Colonic mucosa (tissue), 4 donors: ENCODE data around the gene UGT2A3. TPM values are rescaled to one million over a fixed set of nuclear protein-coding genes. Genes with fewer than 3 reads are reported as not detected.

Experiments used
- DNase-seq: peaks from one replicate; pipeline ENCODE4 v3.0.0-alpha.2; 2020
- H3K27ac ChIP-seq: fragments of 200-600 bp; one replicate; pipeline ENCODE4 v1.8.0; 2021
- H3K27me3 ChIP-seq: fragments of 200-600 bp; one replicate; pipeline ENCODE4 v1.8.0; 2021
- H3K36me3 ChIP-seq: fragments of 200-600 bp; one replicate; pipeline ENCODE4 v1.8.0; 2021
- H3K4me1 ChIP-seq: fragments of 200-600 bp; one replicate; pipeline ENCODE4 v1.8.0; 2021; ENCODE audit warnings: mild to moderate bottlenecking
- H3K4me3 ChIP-seq: fragments of 200-600 bp; one replicate; pipeline ENCODE4 v1.8.0; 2021
- H3K9ac ChIP-seq, 2 donors: one replicate each; pipeline ENCODE4 v1.7.0; 2013; ENCODE audit warnings: control low read depth in 2 of 2, low read depth in 2 of 2, low read length in 2 of 2
- H3K9me3 ChIP-seq: fragments of 200-600 bp; one replicate; pipeline ENCODE4 v1.8.0; 2021
- intact Hi-C: fragments of 100-400 bp; cut with DNase I; formaldehyde crosslinking; loops from one replicate; pipeline ENCODE4 v1.14.1; 2022
- total RNA-seq, 2 donors: library from RNA; stranded (reverse); fragmentation: NEBNext Ultra II Directional in 1 of 2; extraction: Animal tissue kit (Norgen Biotek cat#: 25700) in 1 of 2; gene quantifications; one replicate each; pipeline ENCODE4 v1.2.1, GENCODE V29; 2021
- TF ChIP-seq, protein P1 (sequence below): fragments of 200-600 bp; IDR thresholded peaks from one replicate; pipeline ENCODE4 v1.8.0; 2022; ENCODE audit warnings: antibody characterized with exemption, mild to moderate bottlenecking
- donor health status: healthy.
- donor health status: DM: no; HTN: no; CAD: no.
- donor health status: DM: no; HTN: no; CAD: no.

Gene UGT2A3
- total RNA-seq, 2 donors from 2014 or later = 36.5 to 135 TPM

DNA sequence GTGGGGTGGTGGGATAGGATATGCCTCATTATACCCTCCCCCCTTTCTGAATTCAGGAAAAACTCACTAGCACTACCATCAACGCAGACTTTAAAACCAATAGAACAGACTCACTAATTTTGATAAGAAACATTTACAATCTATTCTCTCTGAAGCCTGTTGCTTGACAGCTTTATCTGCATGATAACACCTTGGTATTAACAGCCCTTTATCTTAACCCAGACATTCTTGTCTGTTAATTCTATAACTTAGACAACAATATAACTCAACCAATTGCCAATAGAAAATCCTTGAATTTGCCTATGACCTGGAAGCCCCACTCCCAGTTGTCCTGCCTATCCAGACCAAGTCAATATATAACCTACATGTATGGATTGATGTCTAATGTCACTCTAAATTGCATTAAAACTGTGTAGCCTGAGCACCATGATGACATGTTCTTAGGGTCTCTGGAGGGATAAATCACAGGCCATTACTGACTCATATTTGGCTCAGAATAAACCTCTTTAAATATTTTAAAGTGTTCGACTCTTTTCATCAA is 1.5 kb upstream of the UGT2A3 start:
- Histone ChIP-seq H3K9me3 (no peaks in the 10 kb centered on the region), H3K27ac (no peak overlapping the region), H3K36me3 (no peaks in the 10 kb centered on the region), H3K9ac (no peak overlapping the region), H3K4me3 (no peak overlapping the region), H3K27me3 (no peaks in the 10 kb centered on the region), H3K4me1 (peaks cover 5% of the 10 kb centered on the region)
- intact Hi-C loops = loop anchor here (10.0 kb wide), 1 partner anchor 218 kb away; no protein-coding TSS in a partner anchor
- TF ChIP-seq, protein P1, sequence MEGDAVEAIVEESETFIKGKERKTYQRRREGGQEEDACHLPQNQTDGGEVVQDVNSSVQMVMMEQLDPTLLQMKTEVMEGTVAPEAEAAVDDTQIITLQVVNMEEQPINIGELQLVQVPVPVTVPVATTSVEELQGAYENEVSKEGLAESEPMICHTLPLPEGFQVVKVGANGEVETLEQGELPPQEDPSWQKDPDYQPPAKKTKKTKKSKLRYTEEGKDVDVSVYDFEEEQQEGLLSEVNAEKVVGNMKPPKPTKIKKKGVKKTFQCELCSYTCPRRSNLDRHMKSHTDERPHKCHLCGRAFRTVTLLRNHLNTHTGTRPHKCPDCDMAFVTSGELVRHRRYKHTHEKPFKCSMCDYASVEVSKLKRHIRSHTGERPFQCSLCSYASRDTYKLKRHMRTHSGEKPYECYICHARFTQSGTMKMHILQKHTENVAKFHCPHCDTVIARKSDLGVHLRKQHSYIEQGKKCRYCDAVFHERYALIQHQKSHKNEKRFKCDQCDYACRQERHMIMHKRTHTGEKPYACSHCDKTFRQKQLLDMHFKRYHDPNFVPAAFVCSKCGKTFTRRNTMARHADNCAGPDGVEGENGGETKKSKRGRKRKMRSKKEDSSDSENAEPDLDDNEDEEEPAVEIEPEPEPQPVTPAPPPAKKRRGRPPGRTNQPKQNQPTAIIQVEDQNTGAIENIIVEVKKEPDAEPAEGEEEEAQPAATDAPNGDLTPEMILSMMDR = no peak
- no peak for DNase-seq

DNA sequence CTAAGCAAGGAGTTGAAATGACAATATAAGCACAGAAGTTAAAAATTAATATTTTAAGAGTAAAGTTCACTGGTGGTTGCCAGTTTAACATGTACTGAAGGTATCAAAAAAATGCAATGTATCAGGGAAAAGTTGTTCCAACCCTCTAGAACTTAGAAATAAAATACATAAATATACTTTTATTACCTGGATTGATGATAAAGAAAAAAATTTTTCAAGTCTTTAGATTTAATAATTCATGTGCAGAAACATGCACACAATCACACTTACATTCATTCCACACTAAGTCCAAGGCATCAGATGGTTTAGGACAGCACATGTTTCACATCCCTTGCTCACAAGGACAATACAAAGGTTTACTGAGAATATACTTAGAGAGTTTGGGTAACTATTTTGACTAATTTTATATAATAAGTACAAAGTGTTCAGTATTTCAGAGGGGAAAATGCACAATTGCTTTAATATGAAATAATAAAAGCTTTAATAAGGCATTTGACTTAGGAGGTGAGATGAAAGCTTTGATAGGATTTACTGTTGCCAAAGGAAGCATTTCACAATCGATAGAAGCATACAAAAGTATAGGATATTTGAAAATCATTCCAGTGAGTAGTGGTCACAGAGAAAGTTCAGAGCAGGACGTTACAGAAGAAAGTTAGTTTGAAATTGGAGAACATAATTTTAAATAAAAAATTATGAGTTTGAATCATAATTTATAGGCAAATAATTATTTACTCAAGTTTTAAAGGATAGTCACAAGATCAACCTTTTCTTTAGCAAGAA is 392 bp upstream of the UGT2A3 start:
- no peak for DNase-seq
- H3K27ac ChIP-seq = peak overlapping the region; percentile 70
- no peaks in the 10 kb centered on the region for H3K27me3 ChIP-seq
- no peak overlapping the region for H3K9ac ChIP-seq
- peaks cover 5% of the 10 kb centered on the region for H3K4me1 ChIP-seq
- TF ChIP-seq, protein P1 = no peak
- no peaks in the 10 kb centered on the region for H3K9me3 ChIP-seq
- H3K36me3 ChIP-seq = no peaks in the 10 kb centered on the region
- H3K4me3 ChIP-seq = no peak overlapping the region
- intact Hi-C loops = loop anchor here (10.0 kb wide), 1 partner anchor 217 kb away; no protein-coding TSS in a partner anchor

DNA sequence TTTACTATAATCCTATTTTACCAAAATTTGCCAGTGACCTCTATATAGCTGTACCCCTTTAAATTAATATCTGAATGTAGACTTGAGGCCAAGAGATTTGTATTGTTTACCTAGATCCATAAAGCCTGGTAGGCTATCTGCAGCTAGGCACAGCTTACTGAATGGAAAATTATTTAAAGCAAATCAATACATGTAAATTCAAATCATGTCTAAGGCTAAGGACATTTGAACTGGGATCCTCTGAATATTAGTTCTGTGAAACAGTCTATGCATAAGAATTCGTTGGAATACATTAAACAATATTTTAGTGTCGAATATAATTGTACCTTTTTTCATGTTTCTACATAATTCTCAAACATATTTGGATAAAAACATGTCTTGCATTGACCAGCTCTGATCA is 1.6 kb downstream of the UGT2A3 start:
- TF ChIP-seq, protein P1 = no peak
- Histone ChIP-seq H3K4me1 (peaks cover 5% of the 10 kb centered on the region), H3K27ac (no peak overlapping the region), H3K36me3 (no peaks in the 10 kb centered on the region), H3K27me3 (no peaks in the 10 kb centered on the region), H3K9me3 (no peaks in the 10 kb centered on the region), H3K4me3 (peak overlapping the region; percentile 26), H3K9ac (peak overlapping the region in 1 of 2 donors; percentile 64)
- intact Hi-C loops = loop anchor here (10.0 kb wide), 1 partner anchor 215 kb away; no protein-coding TSS in a partner anchor
- DNase-seq = no peak

DNA sequence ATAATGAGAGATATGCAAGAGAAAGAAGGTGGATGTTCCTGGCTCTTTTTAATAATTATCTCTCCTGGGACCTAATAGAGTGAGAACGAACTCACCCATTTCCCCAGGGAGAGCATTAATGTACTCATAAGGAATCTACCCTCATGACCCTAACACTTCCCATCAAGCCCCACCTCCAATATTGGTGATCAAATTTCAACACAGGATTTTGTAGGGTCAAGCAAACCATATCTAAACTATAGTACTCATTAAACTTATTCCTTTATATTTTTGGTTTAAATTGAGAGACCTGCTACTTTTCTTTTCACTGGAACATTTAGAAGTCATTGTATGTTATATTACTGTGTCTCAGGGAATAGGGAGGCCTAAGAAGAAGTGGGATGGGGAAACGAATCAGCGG is 2.6 kb downstream of the UGT2A3 start:
- intact Hi-C loops = no loop called here
- Histone ChIP-seq H3K4me1 (peaks cover 5% of the 10 kb centered on the region), H3K9me3 (no peaks in the 10 kb centered on the region), H3K27ac (peak overlapping the region; percentile 5), H3K27me3 (no peaks in the 10 kb centered on the region), H3K9ac (peak overlapping the region; percentile 27 to 32), H3K4me3 (peak overlapping the region; percentile 26), H3K36me3 (no peaks in the 10 kb centered on the region)
- no peak for DNase-seq
- TF ChIP-seq, protein P1 = no peak

DNA sequence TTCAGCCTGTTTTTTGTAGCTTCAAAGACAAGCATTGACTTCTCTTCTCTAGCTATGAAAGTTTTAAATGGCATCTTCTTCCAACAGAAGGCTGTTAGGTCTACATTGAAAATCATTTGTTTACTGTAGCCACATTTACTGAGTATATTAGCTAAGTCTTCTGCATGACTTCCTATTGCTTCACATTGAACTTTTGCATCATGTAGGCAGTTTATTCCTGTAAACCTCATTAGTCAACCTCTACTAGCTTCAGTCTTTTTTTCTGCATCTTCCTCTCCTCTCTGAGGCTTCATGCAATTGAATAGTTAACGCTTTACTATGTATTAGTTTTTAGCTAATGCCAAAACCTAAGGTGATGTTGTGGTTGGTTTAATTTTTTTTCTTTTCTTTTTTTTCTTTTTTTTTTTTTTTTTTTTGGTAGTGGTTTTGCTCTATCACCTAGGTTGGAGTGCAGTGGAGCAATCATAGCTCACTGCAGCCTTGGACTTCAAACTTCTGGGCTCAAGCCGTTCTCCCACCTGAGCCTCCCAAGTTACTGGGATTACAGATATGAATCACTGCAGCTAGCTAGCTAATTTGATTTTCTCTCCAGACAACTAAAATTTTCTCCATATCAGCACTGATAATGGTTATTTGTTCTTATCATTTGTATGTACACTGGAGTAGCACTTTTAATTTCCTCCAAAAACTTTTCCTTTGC is 3.4 kb downstream of the UGT2A3 start:
- H3K27ac ChIP-seq = no peak overlapping the region
- DNase-seq = no peak
- no peak overlapping the region for H3K4me3 ChIP-seq

More for the DNA sequence above, 3.4 kb downstream of the UGT2A3 start:
- TF ChIP-seq, protein P1 = no peak
- H3K4me1 ChIP-seq = peaks cover 2% of the 10 kb centered on the region
- no peaks in the 10 kb centered on the region for H3K9me3 ChIP-seq
- H3K36me3 ChIP-seq = no peaks in the 10 kb centered on the region
- H3K27me3 ChIP-seq = no peaks in the 10 kb centered on the region
- intact Hi-C loops = no loop called here
- no peak overlapping the region for H3K9ac ChIP-seq
